B cell (primary cell): Measurements from ENCODE around the gene PACRG.

Experiments
- CTCF ChIP-seq: fragments of 200-600 bp; IDR thresholded peaks from one replicate; pipeline ENCODE4 v1.8.0; 2022; ENCODE audit warnings: antibody characterized with exemption, mild to moderate bottlenecking
- EZH2 ChIP-seq: IDR thresholded peaks from 2 replicates; pipeline ENCODE4 v1.6.1; 2012; ENCODE audit warnings: borderline replicate concordance, low read depth, mild to moderate bottlenecking, moderate library complexity, low read length; ENCODE audit not compliant: insufficient read depth, poor library complexity, severe bottlenecking

GRCh38 chr6:162798546-162799266 is 70.9 kb downstream of the PACRG start:
- TF ChIP-seq CTCF, result no peak
- no peak for TF ChIP-seq EZH2
